ENCODE data around the gene MAS1. TPM values are rescaled to one million over a fixed set of nuclear protein-coding genes. Genes with fewer than 3 reads are reported as not detected.

MAS1 gene
- total RNA-seq, 2 donors from 2014 or later, result 0.17 TPM; not detected in 1

GRCh38 chr6:159929819-159930218 lies 39.0 kb downstream of the MAS1 start:
- intact Hi-C loops (cut with DNase I), result no loop called here
- H3K9me3 ChIP-seq, result no peaks in the 10 kb centered on the region
- TF ChIP-seq CTCF (IDR thresholded peaks at IDR 0.05) (no peak), POLR2AphosphoS5 (IDR thresholded peaks at IDR 0.05) (no peak), POLR2A (IDR thresholded peaks at IDR 0.05) (no peak)
- no peak overlapping the region for H3K4me3 ChIP-seq
- no peaks in the 10 kb centered on the region for H3K36me3 ChIP-seq
- DNase-seq (ENCODE audit: low spot score), result no peak
- H3K4me1 ChIP-seq (replicated peaks), result no peaks in the 10 kb centered on the region
- WGBS, result 26% methylated on average over 8 of the region's 8 CpGs
- H3K27me3 ChIP-seq (replicated peaks; ENCODE audit: insufficient read depth), result no peaks in the 10 kb centered on the region
- H3K27ac ChIP-seq, result no peak overlapping the region

- H3K27ac ChIP-seq, result no peak overlapping the region
- H3K4me1 ChIP-seq (replicated peaks), result no peaks in the 10 kb centered on the region
- no peak for TF ChIP-seq CTCF (IDR thresholded peaks at IDR 0.05)
- no peak for TF ChIP-seq POLR2AphosphoS5 (IDR thresholded peaks at IDR 0.05)
- no peak for TF ChIP-seq POLR2A (IDR thresholded peaks at IDR 0.05)
- H3K27me3 ChIP-seq (replicated peaks; ENCODE audit: insufficient read depth), result no peaks in the 10 kb centered on the region
- no peak for DNase-seq (ENCODE audit: low spot score)
- H3K36me3 ChIP-seq, result no peaks in the 10 kb centered on the region
- WGBS, result 89% methylated on average over 3 of the region's 3 CpGs
- intact Hi-C loops (cut with DNase I), result no loop called here
- no peak overlapping the region for H3K4me3 ChIP-seq
- H3K9me3 ChIP-seq, result no peaks in the 10 kb centered on the region
These were observed 40.3 kb downstream of the MAS1 start for GRCh38 chr6:159931112-159931511.

- no peak for DNase-seq (ENCODE audit: low spot score)
- WGBS, result 56% methylated on average over 4 of the region's 4 CpGs
- no peaks in the 10 kb centered on the region for H3K4me1 ChIP-seq (replicated peaks)
- no peaks in the 10 kb centered on the region for H3K27me3 ChIP-seq (replicated peaks; ENCODE audit: insufficient read depth)
- H3K4me3 ChIP-seq, result no peak overlapping the region
- H3K27ac ChIP-seq, result no peak overlapping the region
- H3K36me3 ChIP-seq, result no peaks in the 10 kb centered on the region
- intact Hi-C loops (cut with DNase I), result no loop called here
- no peaks in the 10 kb centered on the region for H3K9me3 ChIP-seq
- no peak for TF ChIP-seq CTCF (IDR thresholded peaks at IDR 0.05)
- no peak for TF ChIP-seq POLR2AphosphoS5 (IDR thresholded peaks at IDR 0.05)
- TF ChIP-seq POLR2A (IDR thresholded peaks at IDR 0.05), result no peak
These were observed 41.1 kb downstream of the MAS1 start for GRCh38 chr6:159931846-159932245.

GRCh38 chr6:159933077-159933476 lies 42.3 kb downstream of the MAS1 start:
- WGBS, result 100% methylated on average over 1 of the region's 1 CpG

More at GRCh38 chr6:159933077-159933476, 42.3 kb downstream of the MAS1 start:
- intact Hi-C loops (cut with DNase I), result no loop called here
- H3K36me3 ChIP-seq, result no peaks in the 10 kb centered on the region
- H3K9me3 ChIP-seq, result no peaks in the 10 kb centered on the region
- H3K4me3 ChIP-seq, result no peak overlapping the region
- TF ChIP-seq POLR2A (IDR thresholded peaks at IDR 0.05) (no peak), POLR2AphosphoS5 (IDR thresholded peaks at IDR 0.05) (no peak), CTCF (IDR thresholded peaks at IDR 0.05) (no peak)
- no peaks in the 10 kb centered on the region for H3K4me1 ChIP-seq (replicated peaks)
- no peaks in the 10 kb centered on the region for H3K27me3 ChIP-seq (replicated peaks; ENCODE audit: insufficient read depth)
- DNase-seq (ENCODE audit: low spot score), result no peak
- H3K27ac ChIP-seq, result no peak overlapping the region

All from prostate gland (tissue), 2 donors.